ENCODE measurements around the gene KLF12.

Gene KLF12

DNA sequence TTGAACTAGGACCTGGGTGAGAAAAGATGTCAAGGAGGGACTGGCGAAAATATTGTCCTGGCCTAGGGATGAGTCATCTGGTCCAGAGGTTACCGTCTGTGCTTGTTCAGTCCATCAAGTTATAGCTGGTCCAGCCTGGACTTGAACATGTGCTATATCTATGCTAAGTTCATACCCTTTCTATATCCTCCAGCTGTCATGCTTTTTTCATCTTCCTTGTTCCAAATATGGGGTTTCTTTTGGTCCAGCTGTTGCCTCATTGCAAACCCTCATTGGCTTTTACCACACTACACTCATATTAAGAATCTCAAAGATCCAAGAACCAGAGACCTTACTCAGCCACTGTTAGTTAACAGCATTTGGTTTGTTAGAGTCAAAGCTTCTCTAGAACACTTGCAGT lies 19.1 kb upstream of the KLF12 start:
- Histone ChIP-seq H3K9ac (ENCODE audit: low read depth, low read length, poor library complexity, severe bottlenecking) (no peak overlapping the region), H3K79me2 (ENCODE audit: insufficient read depth, low read length) (no peaks in the 10 kb centered on the region), H3K27me3 (ENCODE audit: insufficient read depth, low read length, poor library complexity, severe bottlenecking) (no peaks in the 10 kb centered on the region), H3K36me3 (ENCODE audit: insufficient read depth, low read length) (no peaks in the 10 kb centered on the region), H3K4me1 (ENCODE audit: insufficient read depth, low read length, poor library complexity, severe bottlenecking) (no peaks in the 10 kb centered on the region), H4K20me1 (ENCODE audit: insufficient read depth, low read length, poor library complexity, severe bottlenecking) (no peaks in the 10 kb centered on the region), H3K9me2 (replicated peaks; ENCODE audit: low read depth, low read length) (no peaks in the 10 kb centered on the region), H3K4me3 (ENCODE audit: low read length, poor library complexity, severe bottlenecking) (no peak overlapping the region), H2AFZ (ENCODE audit: low read length) (no peak overlapping the region), H3K9me3 (ENCODE audit: insufficient read depth, low read depth, low read length) (no peaks in the 10 kb centered on the region), H3F3A (ENCODE audit: low read depth) (no peaks in the 10 kb centered on the region), H3K4me2 (ENCODE audit: low read depth, low read length, poor library complexity, severe bottlenecking) (no peak overlapping the region)
- no peak for TF ChIP-seq EZH2phosphoT487 (IDR thresholded peaks at IDR 0.05; ENCODE audit: borderline replicate concordance)
- TF ChIP-seq CTCF (conservative IDR thresholded peaks at IDR 0.05; ENCODE audit: low read length), result no peak

GRCh38 chr13:74151859-74152258 lies 17.7 kb upstream of the KLF12 start:
- Histone ChIP-seq H3K36me3 (ENCODE audit: insufficient read depth, low read length) (no peaks in the 10 kb centered on the region), H3K4me2 (ENCODE audit: low read depth, low read length, poor library complexity, severe bottlenecking) (no peak overlapping the region), H3K4me3 (ENCODE audit: low read length, poor library complexity, severe bottlenecking) (no peak overlapping the region), H3K27me3 (ENCODE audit: insufficient read depth, low read length, poor library complexity, severe bottlenecking) (no peaks in the 10 kb centered on the region), H4K20me1 (ENCODE audit: insufficient read depth, low read length, poor library complexity, severe bottlenecking) (no peaks in the 10 kb centered on the region), H3K79me2 (ENCODE audit: insufficient read depth, low read length) (no peaks in the 10 kb centered on the region), H3K9ac (ENCODE audit: low read depth, low read length, poor library complexity, severe bottlenecking) (no peak overlapping the region), H3K4me1 (ENCODE audit: insufficient read depth, low read length, poor library complexity, severe bottlenecking) (no peaks in the 10 kb centered on the region), H3K9me3 (ENCODE audit: insufficient read depth, low read depth, low read length) (no peaks in the 10 kb centered on the region), H3K9me2 (replicated peaks; ENCODE audit: low read depth, low read length) (no peaks in the 10 kb centered on the region), H2AFZ (ENCODE audit: low read length) (no peak overlapping the region), H3F3A (ENCODE audit: low read depth) (no peaks in the 10 kb centered on the region)
- TF ChIP-seq EZH2phosphoT487 (IDR thresholded peaks at IDR 0.05; ENCODE audit: borderline replicate concordance) (no peak), CTCF (conservative IDR thresholded peaks at IDR 0.05; ENCODE audit: low read length) (no peak)

GRCh38 chr13:74148352-74148751 lies 14.1 kb upstream of the KLF12 start:
- Histone ChIP-seq H3F3A (ENCODE audit: low read depth) (no peaks in the 10 kb centered on the region), H3K79me2 (ENCODE audit: insufficient read depth, low read length) (no peaks in the 10 kb centered on the region), H3K36me3 (ENCODE audit: insufficient read depth, low read length) (no peaks in the 10 kb centered on the region), H3K4me1 (ENCODE audit: insufficient read depth, low read length, poor library complexity, severe bottlenecking) (no peaks in the 10 kb centered on the region), H3K4me2 (ENCODE audit: low read depth, low read length, poor library complexity, severe bottlenecking) (no peak overlapping the region), H3K9ac (ENCODE audit: low read depth, low read length, poor library complexity, severe bottlenecking) (no peak overlapping the region), H2AFZ (ENCODE audit: low read length) (no peak overlapping the region), H3K27me3 (ENCODE audit: insufficient read depth, low read length, poor library complexity, severe bottlenecking) (no peaks in the 10 kb centered on the region), H4K20me1 (ENCODE audit: insufficient read depth, low read length, poor library complexity, severe bottlenecking) (no peaks in the 10 kb centered on the region), H3K9me2 (replicated peaks; ENCODE audit: low read depth, low read length) (no peaks in the 10 kb centered on the region), H3K9me3 (ENCODE audit: insufficient read depth, low read depth, low read length) (no peaks in the 10 kb centered on the region), H3K4me3 (ENCODE audit: low read length, poor library complexity, severe bottlenecking) (no peak overlapping the region)
- TF ChIP-seq CTCF (conservative IDR thresholded peaks at IDR 0.05; ENCODE audit: low read length) (no peak), EZH2phosphoT487 (IDR thresholded peaks at IDR 0.05; ENCODE audit: borderline replicate concordance) (no peak)
